ENCODE measurements around the gene IL11.
A peak's percentile ranks its signal among the peaks of the same experiment; 100 is the strongest.
"Not testable (repeated sequence)": the region's sequence is repeated elsewhere in the genome, so short reads cannot be mapped to it uniquely, and the experiment has no call there.

The IL11 gene

GRCh38 chr19:55352040-55352439 lies 18.2 kb downstream of the IL11 start:
- no peak for DNase-seq (ENCODE audit: low read depth)

DNA sequence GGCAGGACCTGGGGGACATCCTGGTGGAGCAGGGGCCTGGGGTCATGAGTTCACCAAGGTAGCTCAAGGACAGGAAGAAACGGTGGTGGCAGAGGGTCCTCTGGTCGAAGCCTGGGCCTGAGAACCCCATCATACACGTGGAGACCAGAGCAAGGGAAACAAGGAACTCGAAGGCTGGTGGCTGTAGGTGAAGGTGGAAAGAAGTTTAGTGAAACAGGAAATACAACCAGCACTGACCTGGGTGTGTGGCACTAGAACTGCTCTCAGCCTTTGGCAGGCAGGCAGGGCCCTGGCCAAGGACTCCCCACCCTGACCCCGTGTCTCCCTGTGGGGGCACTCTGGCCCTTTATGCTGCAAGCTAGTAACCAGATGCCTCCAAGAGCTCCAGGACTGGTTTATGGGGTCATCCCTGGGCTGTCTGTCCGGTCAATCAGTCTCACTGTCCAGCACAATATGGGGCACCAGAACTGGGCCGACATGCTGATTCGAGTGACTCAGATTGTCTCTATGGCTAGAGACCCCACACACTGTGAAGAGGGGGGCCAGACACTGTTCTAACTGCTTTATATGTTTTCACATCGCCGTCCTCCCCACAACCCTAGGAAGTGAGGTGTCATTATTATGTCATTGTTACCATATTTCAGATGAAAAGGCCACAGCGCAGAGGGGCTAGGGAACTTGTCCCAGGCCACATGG lies 19.5 kb downstream of the IL11 start:
- no peak for DNase-seq (ENCODE audit: low read depth)

- no peak for DNase-seq (ENCODE audit: low read depth)
Observed at GRCh38 chr19:55348317-55349034, 21.8 kb downstream of the IL11 start.

GRCh38 chr19:55347442-55348009 lies 22.7 kb downstream of the IL11 start:
- no peak for DNase-seq (ENCODE audit: low read depth)

DNA sequence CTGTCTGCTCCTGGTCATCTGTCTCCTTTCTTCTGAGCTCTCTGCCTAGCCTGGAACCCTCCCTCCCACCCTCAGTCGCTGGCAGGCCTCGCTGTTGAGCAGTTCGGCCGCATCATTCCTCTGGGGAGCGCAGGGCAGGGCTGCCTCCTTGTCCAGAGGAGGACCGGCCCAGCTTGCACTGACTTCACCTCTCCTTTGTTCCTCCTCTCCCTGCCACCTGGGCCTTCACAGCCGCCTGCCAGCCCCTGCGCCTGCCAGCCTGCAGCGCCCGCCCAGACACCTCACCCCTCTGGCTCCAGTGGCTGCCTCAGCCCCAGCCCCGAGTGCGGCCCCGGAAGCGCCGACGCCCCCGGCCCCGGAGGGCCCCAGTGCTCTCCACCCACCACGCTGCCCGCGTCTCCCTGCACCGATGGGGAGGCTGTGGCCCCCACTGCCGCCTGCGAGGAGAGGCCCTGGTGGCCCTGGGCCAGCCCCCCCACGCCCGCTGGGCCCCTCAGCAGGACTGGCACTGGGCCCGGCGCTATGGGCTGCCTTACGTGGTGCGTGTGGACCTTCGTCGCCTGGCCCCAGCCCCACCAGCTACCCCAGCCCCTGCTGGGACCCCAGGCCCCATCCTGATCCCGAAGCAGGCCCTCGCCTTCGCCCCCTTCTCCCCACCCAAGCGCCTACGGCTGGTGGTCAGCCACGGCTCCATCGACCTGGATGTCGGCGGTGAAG lies 23.4 kb downstream of the IL11 start:
- DNase-seq (ENCODE audit: low read depth) = no peak

DNA sequence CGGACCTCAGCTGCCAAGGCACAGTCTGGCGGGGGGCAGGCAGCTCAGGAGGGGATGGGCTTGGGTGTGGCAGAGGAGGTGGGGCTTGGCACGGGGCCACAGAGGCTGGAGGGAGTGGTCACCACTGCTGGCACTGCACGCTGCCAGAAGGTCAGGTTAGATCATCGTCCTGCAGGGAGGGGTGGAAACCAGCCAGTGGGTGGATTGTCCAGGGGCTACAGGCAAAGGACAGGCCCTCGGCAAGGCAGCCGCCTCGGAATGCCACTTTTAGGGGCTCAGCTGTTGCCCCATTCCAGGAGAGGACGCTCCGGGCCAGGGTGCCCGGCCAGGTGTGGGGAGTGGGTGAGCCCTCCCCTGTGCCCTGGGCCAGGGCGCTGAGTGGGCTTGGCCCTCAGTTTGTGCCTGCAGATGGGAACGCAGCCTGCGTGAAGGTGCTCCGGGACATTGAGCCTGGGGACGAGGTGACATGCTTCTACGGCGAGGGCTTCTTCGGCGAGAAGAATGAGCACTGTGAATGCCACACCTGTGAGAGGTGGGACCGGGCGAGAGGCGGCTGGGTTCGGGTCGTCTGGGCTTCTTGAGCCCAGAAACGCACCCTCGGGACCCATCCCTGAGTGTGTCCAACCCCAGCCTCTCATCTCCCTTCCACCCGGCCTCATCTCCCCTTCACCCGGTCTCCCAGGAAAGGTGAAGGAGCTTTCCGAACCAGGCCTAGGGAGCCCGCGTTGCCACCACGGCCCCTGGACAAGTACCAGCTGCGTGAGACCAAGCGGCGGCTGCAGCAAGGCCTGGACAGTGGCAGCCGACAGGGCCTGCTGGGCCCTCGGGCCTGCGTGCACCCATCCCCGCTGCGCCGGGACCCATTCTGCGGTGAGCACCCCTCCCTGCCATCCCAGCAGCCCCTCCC lies 24.2 kb downstream of the IL11 start:
- no peak for DNase-seq (ENCODE audit: low read depth)

GRCh38 chr19:55345101-55345817 lies 25.0 kb downstream of the IL11 start:
- DNase-seq (ENCODE audit: low read depth) = no peak

- no peak for DNase-seq (ENCODE audit: low read depth)
Observed at GRCh38 chr19:55344444-55344843, 25.8 kb downstream of the IL11 start.

- DNase-seq (ENCODE audit: low read depth) = no peak
Observed at GRCh38 chr19:55341595-55342531, 28.4 kb downstream of the IL11 start.

DNA sequence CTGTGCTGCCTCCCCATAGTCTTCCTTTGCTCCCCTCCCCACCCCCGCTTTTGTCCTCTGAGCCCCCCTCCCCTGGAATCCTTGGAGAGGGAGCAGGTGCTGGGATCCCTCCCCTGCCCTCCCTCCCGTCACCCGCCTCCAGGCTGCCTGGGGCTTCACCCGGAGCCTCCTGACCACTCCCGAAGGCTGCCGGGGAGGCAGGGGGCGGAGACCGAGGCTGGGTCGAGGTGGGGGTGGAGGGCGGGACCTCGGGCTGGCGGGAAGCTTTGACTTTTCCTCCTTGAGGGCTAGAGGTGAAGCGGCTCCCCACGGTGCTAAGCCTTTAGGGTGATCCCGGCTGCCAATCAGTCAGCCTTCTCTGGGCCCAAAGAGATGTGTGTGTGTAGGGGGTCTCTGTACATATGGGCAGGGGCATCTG lies 29.1 kb downstream of the IL11 start:
- peak; percentile 20 for DNase-seq (ENCODE audit: low read depth)

GRCh38 chr19:55340784-55341147 lies 29.5 kb downstream of the IL11 start:
- no peak for DNase-seq (ENCODE audit: low read depth)

DNA sequence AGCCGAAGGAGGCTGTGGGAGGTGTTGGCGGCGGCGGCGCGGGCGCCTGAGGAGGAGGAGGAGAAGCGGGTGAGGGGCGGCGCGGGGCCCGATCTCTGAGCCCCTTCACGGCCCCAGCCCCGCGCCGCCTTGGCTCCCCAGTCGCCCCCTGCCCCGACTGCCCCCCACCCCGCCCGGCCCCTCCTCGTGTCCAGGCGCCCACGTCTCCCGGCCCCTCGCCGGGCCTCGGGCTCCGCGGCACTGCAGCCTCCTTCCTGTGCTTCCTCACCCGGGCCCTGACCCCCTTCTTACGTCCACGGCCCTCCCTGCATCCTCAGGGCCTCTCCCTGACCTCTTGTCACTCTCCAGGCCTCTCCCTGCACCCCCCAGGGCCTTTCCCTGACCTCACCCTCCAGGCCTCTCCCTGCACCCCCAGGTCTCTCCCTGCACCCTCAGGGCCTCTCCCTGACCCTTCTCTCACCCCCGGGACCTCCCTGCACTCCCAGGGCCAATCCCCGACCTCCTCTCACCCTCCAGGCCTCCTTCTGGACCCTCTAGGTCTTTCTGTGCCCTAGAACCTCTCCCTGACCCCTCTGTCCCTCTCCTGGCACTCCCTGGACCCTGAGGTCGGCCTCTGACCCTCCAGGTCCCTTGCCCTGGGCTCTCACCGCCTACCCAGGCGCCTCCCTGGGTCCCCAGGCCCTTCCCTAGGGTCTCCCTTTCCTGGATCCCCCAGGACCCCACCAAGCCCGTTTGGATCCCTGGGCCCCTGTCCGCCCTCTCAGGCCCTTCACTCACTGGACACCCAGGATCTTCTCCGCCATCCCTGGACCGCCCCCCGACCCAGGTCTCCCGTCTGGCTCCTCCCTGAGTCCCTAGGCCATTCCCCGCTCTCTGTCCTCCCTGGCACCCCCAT lies 30.1 kb downstream of the IL11 start:
- DNase-seq (ENCODE audit: low read depth) = no peak

GRCh38 chr19:55339105-55339888 lies 31.0 kb downstream of the IL11 start, which contains the start of gene KMT5C:
Gene KMT5C (plus strand): TSS chr19:55339876. CDS start chr19:55341937, 2,061 bp downstream.
- peak; percentile 100 for DNase-seq (ENCODE audit: low read depth)

- no peak for DNase-seq (ENCODE audit: low read depth)
Observed at GRCh38 chr19:55336101-55336500, 34.2 kb downstream of the IL11 start.

- DNase-seq (ENCODE audit: low read depth) = no peak
Observed at GRCh38 chr19:55333870-55334269, 36.4 kb downstream of the IL11 start.

GRCh38 chr19:55329791-55330190 lies 40.5 kb downstream of the IL11 start:
- not testable (repeated sequence) for DNase-seq (ENCODE audit: low read depth)

- DNase-seq (ENCODE audit: low read depth) = not testable (repeated sequence)
Observed at GRCh38 chr19:55328774-55329318, 41.4 kb downstream of the IL11 start.

- DNase-seq (ENCODE audit: low read depth) = no peak
Observed at GRCh38 chr19:55325172-55325571, 45.1 kb downstream of the IL11 start, which contains the start of gene TMEM150B. Gene TMEM150B (minus strand): TSS chr19:55325341. CDS start chr19:55321036, 4,305 bp downstream.

Data from activated gamma-delta T cell treated with anti-CD3 and anti-CD28 coated beads, Interleukin-2, amount 50 U/mL, for 16 hours (primary cell).